IPS-15b (cell line): ENCODE results near the gene FHL5.
"Not testable (repeated sequence)": the region's sequence is repeated elsewhere in the genome, so short reads cannot be mapped to it uniquely, and the experiment has no call there.

ENCODE experiments used
- H3K27me3 ChIP-seq: one replicate; pipeline ENCODE4 v1.6.1; 2013; ENCODE audit warnings: low read length; ENCODE audit not compliant: control insufficient read depth, insufficient read depth
- H3K36me3 ChIP-seq: one replicate; pipeline ENCODE4 v1.6.1; 2013; ENCODE audit warnings: low read length; ENCODE audit not compliant: control insufficient read depth, insufficient read depth
- H3K4me1 ChIP-seq: one replicate; pipeline ENCODE4 v1.6.1; 2013; ENCODE audit warnings: mild to moderate bottlenecking, low read length; ENCODE audit not compliant: control insufficient read depth, insufficient read depth
- H3K4me3 ChIP-seq: one replicate; pipeline ENCODE4 v1.5.1; 2013; ENCODE audit warnings: low read depth, low read length
- H3K9ac ChIP-seq: one replicate; pipeline ENCODE4 v1.6.1; 2013; ENCODE audit warnings: low read depth, mild to moderate bottlenecking, low read length
- H3K9me3 ChIP-seq: one replicate; pipeline ENCODE4 v1.6.1; 2013; ENCODE audit warnings: mild to moderate bottlenecking, low read length; ENCODE audit not compliant: control insufficient read depth, insufficient read depth

Gene FHL5

GRCh38 chr6:96611342-96611991 lies 48.5 kb downstream of the FHL5 start:
- Histone ChIP-seq H3K4me3 (no peak overlapping the region), H3K9ac (no peak overlapping the region), H3K36me3 (no peaks in the 10 kb centered on the region), H3K4me1 (peaks cover 6% of the 10 kb centered on the region), H3K27me3 (no peaks in the 10 kb centered on the region), H3K9me3 (no peaks in the 10 kb centered on the region)

GRCh38 chr6:96613291-96613999 lies 50.5 kb downstream of the FHL5 start:
- Histone ChIP-seq H3K36me3 (no peaks in the 10 kb centered on the region), H3K27me3 (no peaks in the 10 kb centered on the region), H3K4me1 (peaks cover 6% of the 10 kb centered on the region), H3K9ac (no peak overlapping the region), H3K9me3 (no peaks in the 10 kb centered on the region), H3K4me3 (no peak overlapping the region)

- no peaks in the 10 kb centered on the region for H3K9me3 ChIP-seq
- H3K9ac ChIP-seq, result no peak overlapping the region
- no peak overlapping the region for H3K4me3 ChIP-seq
- no peaks in the 10 kb centered on the region for H3K27me3 ChIP-seq
- H3K36me3 ChIP-seq, result no peaks in the 10 kb centered on the region
- H3K4me1 ChIP-seq, result no peaks in the 10 kb centered on the region
Measured at GRCh38 chr6:96620851-96621250, 57.9 kb downstream of the FHL5 start.

GRCh38 chr6:96621983-96622382 lies 59.1 kb downstream of the FHL5 start:
- Histone ChIP-seq H3K9ac (no peak overlapping the region), H3K36me3 (no peaks in the 10 kb centered on the region), H3K9me3 (no peaks in the 10 kb centered on the region), H3K4me1 (no peaks in the 10 kb centered on the region), H3K27me3 (no peaks in the 10 kb centered on the region), H3K4me3 (no peak overlapping the region)

GRCh38 chr6:96624957-96625356 lies 62.0 kb downstream of the FHL5 start:
- no peaks in the 10 kb centered on the region for H3K27me3 ChIP-seq
- no peaks in the 10 kb centered on the region for H3K36me3 ChIP-seq
- H3K4me1 ChIP-seq, result no peaks in the 10 kb centered on the region
- H3K9me3 ChIP-seq, result no peaks in the 10 kb centered on the region
- H3K4me3 ChIP-seq, result no peak overlapping the region
- no peak overlapping the region for H3K9ac ChIP-seq

GRCh38 chr6:96626759-96627364 lies 63.9 kb downstream of the FHL5 start:
- no peak overlapping the region for H3K9ac ChIP-seq
- H3K9me3 ChIP-seq, result no peaks in the 10 kb centered on the region
- no peaks in the 10 kb centered on the region for H3K4me1 ChIP-seq
- no peaks in the 10 kb centered on the region for H3K27me3 ChIP-seq
- H3K36me3 ChIP-seq, result no peaks in the 10 kb centered on the region
- no peak overlapping the region for H3K4me3 ChIP-seq

GRCh38 chr6:96631248-96631647 lies 68.3 kb downstream of the FHL5 start:
- no peaks in the 10 kb centered on the region for H3K9me3 ChIP-seq
- H3K9ac ChIP-seq, result no peak overlapping the region
- H3K4me1 ChIP-seq, result peaks cover 4% of the 10 kb centered on the region
- H3K27me3 ChIP-seq, result no peaks in the 10 kb centered on the region
- no peaks in the 10 kb centered on the region for H3K36me3 ChIP-seq
- H3K4me3 ChIP-seq, result no peak overlapping the region

- not testable (repeated sequence) for H3K27me3 ChIP-seq, H3K4me3 ChIP-seq, H3K4me1 ChIP-seq, H3K9me3 ChIP-seq, H3K9ac ChIP-seq, H3K36me3 ChIP-seq
Measured at GRCh38 chr6:96637979-96638378, 75.1 kb downstream of the FHL5 start.

- H3K4me3 ChIP-seq, result no peak overlapping the region
- H3K4me1 ChIP-seq, result no peaks in the 10 kb centered on the region
- no peak overlapping the region for H3K9ac ChIP-seq
Measured at GRCh38 chr6:96645106-96645505, 82.2 kb downstream of the FHL5 start.

GRCh38 chr6:96649926-96650325 lies 87.0 kb downstream of the FHL5 start:
- H3K36me3 ChIP-seq, result no peaks in the 10 kb centered on the region
- H3K4me3 ChIP-seq, result no peak overlapping the region
- no peaks in the 10 kb centered on the region for H3K9me3 ChIP-seq
- H3K4me1 ChIP-seq, result no peaks in the 10 kb centered on the region
- no peak overlapping the region for H3K9ac ChIP-seq
- no peaks in the 10 kb centered on the region for H3K27me3 ChIP-seq

More at GRCh38 chr6:96645106-96645505, 82.2 kb downstream of the FHL5 start:
- H3K27me3 ChIP-seq, result no peaks in the 10 kb centered on the region
- no peaks in the 10 kb centered on the region for H3K36me3 ChIP-seq
- no peaks in the 10 kb centered on the region for H3K9me3 ChIP-seq

GRCh38 chr6:96651816-96652215 lies 88.9 kb downstream of the FHL5 start:
- Histone ChIP-seq H3K36me3 (no peaks in the 10 kb centered on the region), H3K9me3 (no peaks in the 10 kb centered on the region), H3K4me1 (no peaks in the 10 kb centered on the region), H3K4me3 (no peak overlapping the region), H3K9ac (no peak overlapping the region), H3K27me3 (no peaks in the 10 kb centered on the region)

GRCh38 chr6:96652552-96652951 lies 89.6 kb downstream of the FHL5 start:
- H3K36me3 ChIP-seq, result no peaks in the 10 kb centered on the region
- H3K4me3 ChIP-seq, result no peak overlapping the region
- H3K9me3 ChIP-seq, result no peaks in the 10 kb centered on the region
- no peaks in the 10 kb centered on the region for H3K27me3 ChIP-seq
- no peak overlapping the region for H3K9ac ChIP-seq
- H3K4me1 ChIP-seq, result no peaks in the 10 kb centered on the region
